ENCODE measurements around the gene SS18L1. TPM values are rescaled to one million over a fixed set of nuclear protein-coding genes. Genes with fewer than 3 reads are reported as not detected.
A peak's percentile ranks its signal among the peaks of the same experiment; 100 is the strongest.

Gene SS18L1
- total and polyA plus RNA-seq, 10 of the 15 experiments (the other 5 are each of a cell fraction or from before 2014, with no cell fraction given), result 1.8 to 20.0 (median 6.6) TPM

DNA sequence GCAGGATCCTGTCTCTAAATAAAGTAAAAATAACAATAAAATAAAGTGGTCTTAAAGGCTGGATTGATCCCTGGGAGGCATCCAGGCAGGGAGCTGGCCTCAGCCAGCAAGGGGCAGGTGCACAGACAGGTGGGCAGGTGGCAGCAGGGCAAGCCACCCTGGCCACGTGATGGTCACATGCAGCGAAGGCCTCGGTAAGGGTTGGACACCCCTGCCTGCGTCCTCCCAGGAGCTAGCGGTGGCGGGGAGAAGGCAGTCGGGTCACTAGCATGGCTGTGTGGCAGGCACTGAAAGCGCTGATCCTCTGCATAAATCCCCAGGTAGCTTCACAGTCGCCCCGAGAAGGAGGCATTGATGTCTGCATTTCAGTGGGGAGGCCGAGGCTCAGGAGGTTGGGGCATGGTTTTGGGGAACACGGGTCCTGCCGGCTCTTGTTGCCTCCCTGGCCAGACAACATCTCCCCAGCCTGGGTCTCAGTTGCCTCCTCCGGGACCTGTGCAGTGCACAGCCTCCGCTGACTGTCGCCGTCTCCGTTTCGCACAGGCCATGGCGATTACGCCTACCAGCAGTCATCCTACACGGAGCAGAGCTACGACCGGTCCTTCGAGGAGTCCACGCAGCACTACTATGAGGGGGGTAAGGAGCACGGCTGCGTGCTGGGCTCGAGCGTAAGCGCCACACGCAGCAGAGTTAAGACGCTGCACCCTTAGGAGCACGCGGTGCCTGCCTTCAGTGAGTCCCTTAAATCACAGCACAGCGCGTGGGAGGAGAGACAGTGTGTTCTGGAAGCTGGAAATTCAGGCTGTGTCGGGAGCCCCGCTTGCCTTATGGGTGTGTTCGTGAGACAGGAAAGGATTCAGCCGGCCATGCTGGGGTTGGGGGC is 21.6 kb downstream of the SS18L1 start:
- no peak for DNase-seq (ENCODE audit: low read depth, low spot score)
- 98% methylated on average over 41 of the region's 41 CpGs for WGBS (ENCODE audit: insufficient coverage, insufficient replicate concordance, low lambda C conversion rate, missing lambda C conversion rate)
- in situ Hi-C loops (cut with MboI) (no loop called here), intact Hi-C loops (cut with micrococcal nuclease; ENCODE audit: unreplicated experiment) (no loop called here)
- FAIRE-seq, result no peak
- Histone ChIP-seq H3K4me2 (ENCODE audit: control insufficient read depth, insufficient read depth) (no peak overlapping the region), H3K4me1 (ENCODE audit: control insufficient read depth, insufficient read depth, low read length) (no peaks in the 10 kb centered on the region), H3K36me3 (ENCODE audit: control insufficient read depth in 2 of 2, insufficient read depth in 2 of 2, low read length in 1 of 2) (peaks cover 6 to 36% of the 10 kb centered on the region in 2 experiments; a peak in 3 of 4 replicates), H3K27me3 (replicated peaks in 1 of 2; ENCODE audit: control insufficient read depth in 2 of 2, insufficient read depth in 2 of 2, low read length in 1 of 2) (no peaks in the 10 kb centered on the region), H3K9me3 (replicated peaks; ENCODE audit: control insufficient read depth, insufficient read depth, low read length) (no peaks in the 10 kb centered on the region), H3K9ac (ENCODE audit: control insufficient read depth, insufficient read depth, low read length) (no peak overlapping the region), H2AFZ (ENCODE audit: control insufficient read depth, low read depth, low read length) (no peak overlapping the region), H3K4me3 (no peak overlapping the region), H3K27ac (ENCODE audit: control insufficient read depth, insufficient read depth) (no peak overlapping the region), H4K20me1 (ENCODE audit: control insufficient read depth, insufficient read depth) (no peaks in the 10 kb centered on the region), H3K79me2 (ENCODE audit: control insufficient read depth, insufficient read depth, low read length) (no peaks in the 10 kb centered on the region)
- ChIA-PET SMC1A (ENCODE audit: uncharacterized antibody, unreplicated experiment) (no interaction called here), POLR2A (no interaction called here), RAD21 (ENCODE audit: unreplicated experiment) (no interaction called here), CTCF (no interaction called here)
- no peak for ATAC-seq
- BruUV-seq (replicated peaks), result no TSS peak
- TF ChIP-seq PAX8 (IDR thresholded peaks at IDR 0.05), result no peak
- no peak for TF ChIP-seq BCL11A (IDR thresholded peaks at IDR 0.05; ENCODE audit: low read depth, low read length)
- no peak for TF ChIP-seq IKZF2 (IDR thresholded peaks at IDR 0.05)
- TF ChIP-seq NKRF (conservative IDR thresholded peaks at IDR 0.05), result no peak
- TF ChIP-seq BHLHE40 (IDR thresholded peaks at IDR 0.05; ENCODE audit: borderline replicate concordance in 1 of 2, low read depth in 2 of 2, low read length in 1 of 2), result no peak
- no peak for TF ChIP-seq ZNF24 (IDR thresholded peaks at IDR 0.05)
- no peak for TF ChIP-seq MEF2B (IDR thresholded peaks at IDR 0.05; ENCODE audit: partially characterized antibody, poor library complexity, severe bottlenecking)
- TF ChIP-seq, protein P1, sequence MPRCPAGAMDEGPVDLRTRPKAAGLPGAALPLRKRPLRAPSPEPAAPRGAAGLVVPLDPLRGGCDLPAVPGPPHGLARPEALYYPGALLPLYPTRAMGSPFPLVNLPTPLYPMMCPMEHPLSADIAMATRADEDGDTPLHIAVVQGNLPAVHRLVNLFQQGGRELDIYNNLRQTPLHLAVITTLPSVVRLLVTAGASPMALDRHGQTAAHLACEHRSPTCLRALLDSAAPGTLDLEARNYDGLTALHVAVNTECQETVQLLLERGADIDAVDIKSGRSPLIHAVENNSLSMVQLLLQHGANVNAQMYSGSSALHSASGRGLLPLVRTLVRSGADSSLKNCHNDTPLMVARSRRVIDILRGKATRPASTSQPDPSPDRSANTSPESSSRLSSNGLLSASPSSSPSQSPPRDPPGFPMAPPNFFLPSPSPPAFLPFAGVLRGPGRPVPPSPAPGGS (IDR thresholded peaks at IDR 0.05; ENCODE audit: borderline replicate concordance, insufficient read depth, low read depth, low read length, poor library complexity, severe bottlenecking), result peak; percentile 82
- TF ChIP-seq POLR2A (IDR thresholded peaks at IDR 0.05; ENCODE audit: low read depth, low read length), result no peak; the same call in 1 of the 2 replicates
- no peak for TF ChIP-seq RAD51 (IDR thresholded peaks at IDR 0.05)
- no peak for TF ChIP-seq MTA2 (IDR thresholded peaks at IDR 0.05; ENCODE audit: low read depth)
- TF ChIP-seq, protein P2, sequence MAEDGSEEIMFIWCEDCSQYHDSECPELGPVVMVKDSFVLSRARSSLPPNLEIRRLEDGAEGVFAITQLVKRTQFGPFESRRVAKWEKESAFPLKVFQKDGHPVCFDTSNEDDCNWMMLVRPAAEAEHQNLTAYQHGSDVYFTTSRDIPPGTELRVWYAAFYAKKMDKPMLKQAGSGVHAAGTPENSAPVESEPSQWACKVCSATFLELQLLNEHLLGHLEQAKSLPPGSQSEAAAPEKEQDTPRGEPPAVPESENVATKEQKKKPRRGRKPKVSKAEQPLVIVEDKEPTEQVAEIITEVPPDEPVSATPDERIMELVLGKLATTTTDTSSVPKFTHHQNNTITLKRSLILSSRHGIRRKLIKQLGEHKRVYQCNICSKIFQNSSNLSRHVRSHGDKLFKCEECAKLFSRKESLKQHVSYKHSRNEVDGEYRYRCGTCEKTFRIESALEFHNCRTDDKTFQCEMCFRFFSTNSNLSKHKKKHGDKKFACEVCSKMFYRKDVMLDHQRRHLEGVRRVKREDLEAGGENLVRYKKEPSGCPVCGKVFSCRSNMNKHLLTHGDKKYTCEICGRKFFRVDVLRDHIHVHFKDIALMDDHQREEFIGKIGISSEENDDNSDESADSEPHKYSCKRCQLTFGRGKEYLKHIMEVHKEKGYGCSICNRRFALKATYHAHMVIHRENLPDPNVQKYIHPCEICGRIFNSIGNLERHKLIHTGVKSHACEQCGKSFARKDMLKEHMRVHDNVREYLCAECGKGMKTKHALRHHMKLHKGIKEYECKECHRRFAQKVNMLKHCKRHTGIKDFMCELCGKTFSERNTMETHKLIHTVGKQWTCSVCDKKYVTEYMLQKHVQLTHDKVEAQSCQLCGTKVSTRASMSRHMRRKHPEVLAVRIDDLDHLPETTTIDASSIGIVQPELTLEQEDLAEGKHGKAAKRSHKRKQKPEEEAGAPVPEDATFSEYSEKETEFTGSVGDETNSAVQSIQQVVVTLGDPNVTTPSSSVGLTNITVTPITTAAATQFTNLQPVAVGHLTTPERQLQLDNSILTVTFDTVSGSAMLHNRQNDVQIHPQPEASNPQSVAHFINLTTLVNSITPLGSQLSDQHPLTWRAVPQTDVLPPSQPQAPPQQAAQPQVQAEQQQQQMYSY (CRISPR knock-in tag; IDR thresholded peaks at IDR 0.05), result no peak
- TF ChIP-seq RCOR1 (conservative IDR thresholded peaks at IDR 0.05; ENCODE audit: low read depth, low read length), result no peak
- TF ChIP-seq SRF (IDR thresholded peaks at IDR 0.05; ENCODE audit: low read depth in 2 of 2, low read length in 2 of 2), result no peak
- TF ChIP-seq TCF3 (IDR thresholded peaks at IDR 0.05; ENCODE audit: borderline replicate concordance, insufficient read depth, low read depth, low read length), result 0 out of 2 replicates have a peak, but pooled peaks have one; percentile 52
- no peak for TF ChIP-seq SIN3A (IDR thresholded peaks at IDR 0.05; ENCODE audit: low read depth, low read length)
- TF ChIP-seq IRF4 (IDR thresholded peaks at IDR 0.05; ENCODE audit: low read depth, low read length), result no peak
